ENCODE measurements around the gene UBL7. TPM values are rescaled to one million over a fixed set of nuclear protein-coding genes. Genes with fewer than 3 reads are reported as not detected.

UBL7 gene
- total and polyA plus RNA-seq, 10 of the 15 experiments (the other 5 are each of a cell fraction or from before 2014, with no cell fraction given), result 25.9 to 145 (median 90.1) TPM

DNA sequence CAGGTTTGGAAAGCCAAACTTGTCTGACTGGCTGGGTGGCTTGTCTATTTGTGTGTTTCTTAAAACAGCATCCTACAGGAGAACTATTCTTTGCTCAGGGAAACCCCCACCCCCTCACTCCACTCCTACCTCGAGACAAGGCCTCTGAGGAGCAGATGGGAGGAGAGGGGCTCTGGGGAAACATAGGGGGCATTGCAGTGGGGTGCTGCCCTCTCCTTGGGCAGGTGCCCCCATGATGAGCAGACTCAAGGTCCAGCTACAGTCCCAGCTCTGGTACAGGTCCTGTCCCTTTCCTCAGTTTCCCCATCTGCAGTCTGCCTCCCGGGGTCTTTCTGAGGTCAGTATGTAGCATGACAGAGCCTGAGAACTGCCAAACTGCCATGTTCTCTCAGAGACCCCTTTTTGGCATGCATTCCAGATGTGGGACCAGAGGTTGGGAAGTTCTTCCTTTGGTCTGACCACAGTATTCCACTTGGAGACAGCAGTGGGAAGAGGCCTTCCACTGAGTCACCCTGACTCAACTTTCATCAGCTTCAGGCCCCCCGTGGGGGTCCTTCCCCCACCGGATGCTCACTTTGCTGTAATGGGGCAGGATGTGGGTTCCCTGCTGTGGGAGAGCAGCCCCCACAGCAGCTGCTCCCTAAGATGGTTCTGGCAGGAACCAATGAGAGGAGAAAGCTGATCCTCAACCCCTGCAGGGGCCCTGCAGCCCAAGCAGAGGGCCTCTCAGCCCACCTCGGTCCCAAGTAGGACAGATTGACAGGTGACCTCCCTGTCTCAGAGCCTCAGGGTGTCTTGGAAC lies 61.2 kb downstream of the UBL7 start (continued):
- TF ChIP-seq CBX5 (IDR thresholded peaks at IDR 0.05; ENCODE audit: low read depth), result no peak
- TF ChIP-seq RCOR1 (conservative IDR thresholded peaks at IDR 0.05; ENCODE audit: low read depth, low read length), result 0 out of 2 replicates have a peak, but pooled peaks have one; percentile 14
- TF ChIP-seq BRCA1 (IDR thresholded peaks at IDR 0.05; ENCODE audit: low read depth, low read length), result no peak
- peak; percentile 29 for TF ChIP-seq SMAD1 (IDR thresholded peaks at IDR 0.05; ENCODE audit: low read depth, partially characterized antibody)
- TF ChIP-seq ZNF622 (IDR thresholded peaks at IDR 0.05), result no peak
- TF ChIP-seq, protein P1, sequence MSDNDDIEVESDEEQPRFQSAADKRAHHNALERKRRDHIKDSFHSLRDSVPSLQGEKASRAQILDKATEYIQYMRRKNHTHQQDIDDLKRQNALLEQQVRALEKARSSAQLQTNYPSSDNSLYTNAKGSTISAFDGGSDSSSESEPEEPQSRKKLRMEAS (IDR thresholded peaks at IDR 0.05; ENCODE audit: low read depth, low read length), result no peak
- TF ChIP-seq EZH2 (IDR thresholded peaks at IDR 0.05; ENCODE audit: borderline replicate concordance, control insufficient read depth, low read depth, low read length), result no peak
- TF ChIP-seq JUNB (IDR thresholded peaks at IDR 0.05), result peak; percentile 58; the same call in 1 of the 2 replicates
- TF ChIP-seq EGR1 (IDR thresholded peaks at IDR 0.05; ENCODE audit: borderline replicate concordance in 1 of 2, low read depth in 2 of 2, low read length in 2 of 2), result peak in 1 of 2 experiments; percentile 95; a peak in 2 of 3 replicates
- no peak for TF ChIP-seq CBX3 (IDR thresholded peaks at IDR 0.05; ENCODE audit: borderline replicate concordance, low read depth)
- TF ChIP-seq ZZZ3 (IDR thresholded peaks at IDR 0.05; ENCODE audit: control insufficient read depth, insufficient read length, low read depth), result no peak
- TF ChIP-seq BCL11A (IDR thresholded peaks at IDR 0.05; ENCODE audit: low read depth, low read length), result peak; percentile 58; the same call in 1 of the 2 replicates
- TF ChIP-seq RAD51 (IDR thresholded peaks at IDR 0.05), result no peak
- TF ChIP-seq TCF7 (IDR thresholded peaks at IDR 0.05; ENCODE audit: borderline replicate concordance), result no peak
- no peak for TF ChIP-seq KAT2A (conservative IDR thresholded peaks at IDR 0.05; ENCODE audit: control insufficient read depth, low read depth, low read length)
- TF ChIP-seq, protein P2, sequence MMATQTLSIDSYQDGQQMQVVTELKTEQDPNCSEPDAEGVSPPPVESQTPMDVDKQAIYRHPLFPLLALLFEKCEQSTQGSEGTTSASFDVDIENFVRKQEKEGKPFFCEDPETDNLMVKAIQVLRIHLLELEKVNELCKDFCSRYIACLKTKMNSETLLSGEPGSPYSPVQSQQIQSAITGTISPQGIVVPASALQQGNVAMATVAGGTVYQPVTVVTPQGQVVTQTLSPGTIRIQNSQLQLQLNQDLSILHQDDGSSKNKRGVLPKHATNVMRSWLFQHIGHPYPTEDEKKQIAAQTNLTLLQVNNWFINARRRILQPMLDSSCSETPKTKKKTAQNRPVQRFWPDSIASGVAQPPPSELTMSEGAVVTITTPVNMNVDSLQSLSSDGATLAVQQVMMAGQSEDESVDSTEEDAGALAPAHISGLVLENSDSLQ (IDR thresholded peaks at IDR 0.05), result peak; percentile 63; the same call in 1 of the 2 replicates
- no peak for TF ChIP-seq CHD1 (IDR thresholded peaks at IDR 0.05; ENCODE audit: low read depth, low read length)
- TF ChIP-seq, protein P3, sequence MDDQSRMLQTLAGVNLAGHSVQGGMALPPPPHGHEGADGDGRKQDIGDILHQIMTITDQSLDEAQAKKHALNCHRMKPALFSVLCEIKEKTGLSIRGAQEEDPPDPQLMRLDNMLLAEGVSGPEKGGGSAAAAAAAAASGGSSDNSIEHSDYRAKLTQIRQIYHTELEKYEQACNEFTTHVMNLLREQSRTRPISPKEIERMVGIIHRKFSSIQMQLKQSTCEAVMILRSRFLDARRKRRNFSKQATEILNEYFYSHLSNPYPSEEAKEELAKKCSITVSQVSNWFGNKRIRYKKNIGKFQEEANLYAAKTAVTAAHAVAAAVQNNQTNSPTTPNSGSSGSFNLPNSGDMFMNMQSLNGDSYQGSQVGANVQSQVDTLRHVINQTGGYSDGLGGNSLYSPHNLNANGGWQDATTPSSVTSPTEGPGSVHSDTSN (IDR thresholded peaks at IDR 0.05; ENCODE audit: insufficient replicate concordance, low read depth, low read length), result peak; percentile 22
- TF ChIP-seq, protein P4, sequence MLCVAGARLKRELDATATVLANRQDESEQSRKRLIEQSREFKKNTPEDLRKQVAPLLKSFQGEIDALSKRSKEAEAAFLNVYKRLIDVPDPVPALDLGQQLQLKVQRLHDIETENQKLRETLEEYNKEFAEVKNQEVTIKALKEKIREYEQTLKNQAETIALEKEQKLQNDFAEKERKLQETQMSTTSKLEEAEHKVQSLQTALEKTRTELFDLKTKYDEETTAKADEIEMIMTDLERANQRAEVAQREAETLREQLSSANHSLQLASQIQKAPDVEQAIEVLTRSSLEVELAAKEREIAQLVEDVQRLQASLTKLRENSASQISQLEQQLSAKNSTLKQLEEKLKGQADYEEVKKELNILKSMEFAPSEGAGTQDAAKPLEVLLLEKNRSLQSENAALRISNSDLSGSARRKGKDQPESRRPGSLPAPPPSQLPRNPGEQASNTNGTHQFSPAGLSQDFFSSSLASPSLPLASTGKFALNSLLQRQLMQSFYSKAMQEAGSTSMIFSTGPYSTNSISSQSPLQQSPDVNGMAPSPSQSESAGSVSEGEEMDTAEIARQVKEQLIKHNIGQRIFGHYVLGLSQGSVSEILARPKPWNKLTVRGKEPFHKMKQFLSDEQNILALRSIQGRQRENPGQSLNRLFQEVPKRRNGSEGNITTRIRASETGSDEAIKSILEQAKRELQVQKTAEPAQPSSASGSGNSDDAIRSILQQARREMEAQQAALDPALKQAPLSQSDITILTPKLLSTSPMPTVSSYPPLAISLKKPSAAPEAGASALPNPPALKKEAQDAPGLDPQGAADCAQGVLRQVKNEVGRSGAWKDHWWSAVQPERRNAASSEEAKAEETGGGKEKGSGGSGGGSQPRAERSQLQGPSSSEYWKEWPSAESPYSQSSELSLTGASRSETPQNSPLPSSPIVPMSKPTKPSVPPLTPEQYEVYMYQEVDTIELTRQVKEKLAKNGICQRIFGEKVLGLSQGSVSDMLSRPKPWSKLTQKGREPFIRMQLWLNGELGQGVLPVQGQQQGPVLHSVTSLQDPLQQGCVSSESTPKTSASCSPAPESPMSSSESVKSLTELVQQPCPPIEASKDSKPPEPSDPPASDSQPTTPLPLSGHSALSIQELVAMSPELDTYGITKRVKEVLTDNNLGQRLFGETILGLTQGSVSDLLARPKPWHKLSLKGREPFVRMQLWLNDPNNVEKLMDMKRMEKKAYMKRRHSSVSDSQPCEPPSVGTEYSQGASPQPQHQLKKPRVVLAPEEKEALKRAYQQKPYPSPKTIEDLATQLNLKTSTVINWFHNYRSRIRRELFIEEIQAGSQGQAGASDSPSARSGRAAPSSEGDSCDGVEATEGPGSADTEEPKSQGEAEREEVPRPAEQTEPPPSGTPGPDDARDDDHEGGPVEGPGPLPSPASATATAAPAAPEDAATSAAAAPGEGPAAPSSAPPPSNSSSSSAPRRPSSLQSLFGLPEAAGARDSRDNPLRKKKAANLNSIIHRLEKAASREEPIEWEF (IDR thresholded peaks at IDR 0.05; ENCODE audit: insufficient replicate concordance, low read depth, low read length), result peak; percentile 34
- TF ChIP-seq RUNX3 (IDR thresholded peaks at IDR 0.05; ENCODE audit: low read length), result no peak
- no peak for TF ChIP-seq ZNF24 (IDR thresholded peaks at IDR 0.05)

Data from GM12878 (cell line).